Prostate gland (tissue), 2 donors: ENCODE data around the gene DGKG.

Experiments
- POLR2A ChIP-seq: fragments of 450-650 bp; IDR thresholded peaks from one replicate; pipeline ENCODE4 v1.6.1; 2016; ENCODE audit warnings: antibody characterized with exemption, mild to moderate bottlenecking
- TF ChIP-seq, protein P1 (sequence below), 4 experiments: fragments of 200-600 bp in 2 of 4; fragments of 450-650 bp in 2 of 4; sonication (generic) in 2 of 4; IDR thresholded peaks; 1 replicate in 3 of 4; 2 replicates in 1 of 4; pipeline ENCODE4 v1.5.1; 2016 to 2019; ENCODE audit warnings: antibody characterized with exemption in 4 of 4, mild to moderate bottlenecking in 2 of 4, moderate library complexity in 2 of 4

DNA sequence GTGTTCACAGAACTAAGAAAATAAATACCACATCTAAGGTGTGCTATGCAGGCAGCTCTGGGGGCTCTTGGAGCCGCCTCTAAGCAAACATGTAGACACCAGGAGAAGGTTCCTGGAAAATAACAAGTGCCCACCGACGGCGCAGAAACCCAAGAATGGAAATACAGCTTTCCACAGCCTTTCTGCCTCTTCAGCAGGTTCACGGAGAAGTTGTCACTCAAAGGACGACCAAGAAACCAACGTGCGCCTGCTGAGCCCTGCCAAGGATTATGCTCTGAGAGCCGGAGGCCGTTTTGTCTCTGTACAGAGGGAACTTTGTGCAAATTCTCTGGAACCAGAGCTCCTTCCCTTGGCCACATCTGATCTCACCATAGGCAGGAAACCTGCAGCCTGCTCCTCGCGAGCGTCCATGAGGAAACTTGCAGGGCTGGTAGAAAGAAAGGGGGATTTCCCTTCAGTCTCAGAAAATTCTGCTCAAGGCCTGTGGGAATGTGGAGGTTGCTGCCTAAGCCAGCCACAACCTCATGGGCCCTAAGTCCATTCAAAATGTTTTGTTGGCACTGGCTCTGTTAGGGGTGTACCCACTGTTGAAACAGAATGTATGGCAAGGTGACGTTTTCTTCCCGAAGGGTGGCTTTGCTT, 212.6 kb downstream of the DGKG start:
- TF ChIP-seq POLR2A, result no peak
- TF ChIP-seq, protein P1, sequence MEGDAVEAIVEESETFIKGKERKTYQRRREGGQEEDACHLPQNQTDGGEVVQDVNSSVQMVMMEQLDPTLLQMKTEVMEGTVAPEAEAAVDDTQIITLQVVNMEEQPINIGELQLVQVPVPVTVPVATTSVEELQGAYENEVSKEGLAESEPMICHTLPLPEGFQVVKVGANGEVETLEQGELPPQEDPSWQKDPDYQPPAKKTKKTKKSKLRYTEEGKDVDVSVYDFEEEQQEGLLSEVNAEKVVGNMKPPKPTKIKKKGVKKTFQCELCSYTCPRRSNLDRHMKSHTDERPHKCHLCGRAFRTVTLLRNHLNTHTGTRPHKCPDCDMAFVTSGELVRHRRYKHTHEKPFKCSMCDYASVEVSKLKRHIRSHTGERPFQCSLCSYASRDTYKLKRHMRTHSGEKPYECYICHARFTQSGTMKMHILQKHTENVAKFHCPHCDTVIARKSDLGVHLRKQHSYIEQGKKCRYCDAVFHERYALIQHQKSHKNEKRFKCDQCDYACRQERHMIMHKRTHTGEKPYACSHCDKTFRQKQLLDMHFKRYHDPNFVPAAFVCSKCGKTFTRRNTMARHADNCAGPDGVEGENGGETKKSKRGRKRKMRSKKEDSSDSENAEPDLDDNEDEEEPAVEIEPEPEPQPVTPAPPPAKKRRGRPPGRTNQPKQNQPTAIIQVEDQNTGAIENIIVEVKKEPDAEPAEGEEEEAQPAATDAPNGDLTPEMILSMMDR (IDR thresholded peaks at IDR 0.05), result no peak
